HepG2 (cell line): ENCODE results near the gene OSBPL10. TPM values are rescaled to one million over a fixed set of nuclear protein-coding genes. Genes with fewer than 3 reads are reported as not detected.

Experiments
- HIVEP1 ChIP-seq: sonication (generic); formaldehyde crosslinking; IDR thresholded peaks from 2 replicates; pipeline ENCODE4 v1.4.0; 2020; ENCODE audit warnings: mild to moderate bottlenecking, missing genetic modification reagents
- NFE2L1 ChIP-seq: sonication (generic); formaldehyde crosslinking; IDR thresholded peaks from 2 replicates; pipeline ENCODE4 v1.4.0; 2020; ENCODE audit warnings: missing genetic modification reagents, mild to moderate bottlenecking, borderline replicate concordance
- RBM22 ChIP-seq: fragments of 200-400 bp; formaldehyde crosslinking; optimal IDR thresholded peaks from 2 replicates; pipeline ENCODE3; 2017; ENCODE audit warnings: mild to moderate bottlenecking, low read length, moderate library complexity
- SCMH1 ChIP-seq: sonication (generic); formaldehyde crosslinking; IDR thresholded peaks from 2 replicates; pipeline ENCODE4 v1.9.0; 2021; ENCODE audit warnings: missing genetic modification reagents, mild to moderate bottlenecking, borderline replicate concordance
- WIZ ChIP-seq: sonication (generic); formaldehyde crosslinking; IDR thresholded peaks from 2 replicates; pipeline ENCODE4 v1.5.1; 2020; ENCODE audit warnings: mild to moderate bottlenecking, missing genetic modification reagents
- ZNF558 ChIP-seq: sonication (generic); formaldehyde crosslinking; IDR thresholded peaks from 2 replicates; pipeline ENCODE4 v1.9.0; 2022; ENCODE audit warnings: mild to moderate bottlenecking, missing genetic modification reagents, borderline replicate concordance
- polyA plus RNA-seq, 8 experiments: library from polyadenylated mRNA; depleted of rRNA in 3 of 8; stranded (reverse) in 7 of 8; unstranded in 1 of 8; fragments of >200 nt; fragmentation: Illumina TruSeq in 4 of 8; extraction: Trizol in 4 of 8; gene quantifications; 2 replicates each; pipeline versions ENCODE4 v1.2.1 to v1.2.3, GENCODE V29; 2011 to 2016; ENCODE audit warnings: low read depth in 4 of 8, missing spikeins in 1 of 8, mixed read lengths in 1 of 8; ENCODE audit not compliant: insufficient read depth in 1 of 8
- total RNA-seq, 5 experiments: library from RNA; depleted of rRNA; stranded (reverse); fragments of >200 nt; fragmentation: Illumina TruSeq; extraction: Trizol; gene quantifications; 2 replicates each; pipeline ENCODE4 v1.2.3, GENCODE V29; 2016; ENCODE audit warnings: low read depth in 1 of 5
- TF ChIP-seq, protein P1 (sequence below): sonication (generic); formaldehyde crosslinking; IDR thresholded peaks from 2 replicates; pipeline ENCODE4 v1.5.1; 2020; ENCODE audit warnings: mild to moderate bottlenecking, missing genetic modification reagents, moderate library complexity
- TF ChIP-seq, protein P2 (sequence below), 2 experiments: sonication (generic) in 1 of 2; formaldehyde crosslinking in 1 of 2; IDR thresholded peaks; 2 replicates each; pipeline versions ENCODE4 v1.4.0 to v1.6.1; 2016 to 2020; ENCODE audit warnings: borderline replicate concordance in 1 of 2, low read depth in 1 of 2, mild to moderate bottlenecking in 1 of 2, missing genetic modification reagents in 1 of 2
- TF ChIP-seq, protein P3 (sequence below): sonication (generic); formaldehyde crosslinking; IDR thresholded peaks from 2 replicates; pipeline ENCODE4 v1.8.0; 2022; ENCODE audit warnings: mild to moderate bottlenecking, missing genetic modification reagents; ENCODE audit not compliant: insufficient replicate concordance
- TF ChIP-seq, protein P4 (sequence below): fragments of 450-650 bp; IDR thresholded peaks from 2 replicates; pipeline ENCODE4 v1.6.1; 2017
- TF ChIP-seq, protein P5 (sequence below): sonication (generic); formaldehyde crosslinking; IDR thresholded peaks from 2 replicates; pipeline ENCODE4 v1.8.0; 2022; ENCODE audit warnings: mild to moderate bottlenecking, missing genetic modification reagents, moderate library complexity

The OSBPL10 gene
- total and polyA plus RNA-seq, 2 of the 13 experiments (the other 11 are each of a cell fraction or from before 2014, with no cell fraction given): 10.3 to 28.6 TPM

DNA sequence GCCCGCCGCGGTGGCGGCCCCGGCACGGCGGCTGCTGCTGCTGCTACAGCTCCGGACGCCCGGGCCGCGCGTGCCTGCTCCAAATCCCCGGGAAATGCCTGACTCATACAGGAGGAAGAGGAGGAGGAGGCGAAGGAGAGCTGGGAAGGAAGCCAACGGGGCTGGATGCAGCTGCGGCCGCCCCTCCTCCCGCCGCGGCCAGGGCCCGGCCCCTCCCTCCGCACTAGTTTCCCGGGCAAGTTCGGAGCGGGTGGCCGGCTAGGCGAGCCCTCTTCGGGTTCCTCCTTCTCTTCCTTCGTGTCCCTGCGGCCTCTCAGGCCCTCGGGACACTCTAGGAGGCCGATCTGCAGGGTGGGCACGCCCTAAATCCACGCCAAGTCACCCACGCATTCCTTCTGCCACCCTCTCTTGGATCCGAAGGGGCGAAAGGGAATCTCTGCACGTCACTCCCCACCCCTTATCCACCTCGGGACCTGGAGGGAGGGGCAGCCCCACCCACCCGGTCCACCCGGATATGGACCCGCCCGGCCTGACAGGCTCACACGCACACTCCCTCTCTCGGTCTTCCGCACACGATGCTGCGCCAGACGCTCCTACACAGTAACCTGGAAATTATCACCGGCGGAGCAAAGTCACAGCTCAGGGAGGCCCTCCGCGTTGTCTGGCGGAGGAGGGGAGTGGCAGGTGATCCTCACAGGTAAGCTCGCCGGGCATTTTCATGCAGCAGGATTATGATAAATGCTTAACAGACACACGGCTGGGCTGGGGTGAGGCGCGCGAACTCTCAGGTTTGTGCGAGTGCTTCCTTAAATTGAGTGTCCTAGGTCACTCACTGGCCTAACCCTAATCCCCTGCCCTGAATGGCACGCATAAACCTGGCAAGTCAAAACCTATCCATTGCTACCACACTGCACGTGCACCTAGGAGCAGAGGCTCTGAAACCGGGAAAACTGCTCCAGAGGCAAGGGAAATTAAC, at the start of gene OSBPL10, which contains the start of gene ZNF860 (continued):
- TF ChIP-seq, protein P1, sequence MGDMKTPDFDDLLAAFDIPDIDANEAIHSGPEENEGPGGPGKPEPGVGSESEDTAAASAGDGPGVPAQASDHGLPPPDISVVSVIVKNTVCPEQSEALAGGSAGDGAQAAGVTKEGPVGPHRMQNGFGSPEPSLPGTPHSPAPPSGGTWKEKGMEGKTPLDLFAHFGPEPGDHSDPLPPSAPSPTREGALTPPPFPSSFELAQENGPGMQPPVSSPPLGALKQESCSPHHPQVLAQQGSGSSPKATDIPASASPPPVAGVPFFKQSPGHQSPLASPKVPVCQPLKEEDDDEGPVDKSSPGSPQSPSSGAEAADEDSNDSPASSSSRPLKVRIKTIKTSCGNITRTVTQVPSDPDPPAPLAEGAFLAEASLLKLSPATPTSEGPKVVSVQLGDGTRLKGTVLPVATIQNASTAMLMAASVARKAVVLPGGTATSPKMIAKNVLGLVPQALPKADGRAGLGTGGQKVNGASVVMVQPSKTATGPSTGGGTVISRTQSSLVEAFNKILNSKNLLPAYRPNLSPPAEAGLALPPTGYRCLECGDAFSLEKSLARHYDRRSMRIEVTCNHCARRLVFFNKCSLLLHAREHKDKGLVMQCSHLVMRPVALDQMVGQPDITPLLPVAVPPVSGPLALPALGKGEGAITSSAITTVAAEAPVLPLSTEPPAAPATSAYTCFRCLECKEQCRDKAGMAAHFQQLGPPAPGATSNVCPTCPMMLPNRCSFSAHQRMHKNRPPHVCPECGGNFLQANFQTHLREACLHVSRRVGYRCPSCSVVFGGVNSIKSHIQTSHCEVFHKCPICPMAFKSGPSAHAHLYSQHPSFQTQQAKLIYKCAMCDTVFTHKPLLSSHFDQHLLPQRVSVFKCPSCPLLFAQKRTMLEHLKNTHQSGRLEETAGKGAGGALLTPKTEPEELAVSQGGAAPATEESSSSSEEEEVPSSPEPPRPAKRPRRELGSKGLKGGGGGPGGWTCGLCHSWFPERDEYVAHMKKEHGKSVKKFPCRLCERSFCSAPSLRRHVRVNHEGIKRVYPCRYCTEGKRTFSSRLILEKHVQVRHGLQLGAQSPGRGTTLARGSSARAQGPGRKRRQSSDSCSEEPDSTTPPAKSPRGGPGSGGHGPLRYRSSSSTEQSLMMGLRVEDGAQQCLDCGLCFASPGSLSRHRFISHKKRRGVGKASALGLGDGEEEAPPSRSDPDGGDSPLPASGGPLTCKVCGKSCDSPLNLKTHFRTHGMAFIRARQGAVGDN (CRISPR knock-in tag): peak; percentile 77
- no peak for TF ChIP-seq WIZ (CRISPR knock-in tag)
- TF ChIP-seq NFE2L1 (CRISPR knock-in tag): no peak
- TF ChIP-seq RBM22: no peak
- TF ChIP-seq, protein P2, sequence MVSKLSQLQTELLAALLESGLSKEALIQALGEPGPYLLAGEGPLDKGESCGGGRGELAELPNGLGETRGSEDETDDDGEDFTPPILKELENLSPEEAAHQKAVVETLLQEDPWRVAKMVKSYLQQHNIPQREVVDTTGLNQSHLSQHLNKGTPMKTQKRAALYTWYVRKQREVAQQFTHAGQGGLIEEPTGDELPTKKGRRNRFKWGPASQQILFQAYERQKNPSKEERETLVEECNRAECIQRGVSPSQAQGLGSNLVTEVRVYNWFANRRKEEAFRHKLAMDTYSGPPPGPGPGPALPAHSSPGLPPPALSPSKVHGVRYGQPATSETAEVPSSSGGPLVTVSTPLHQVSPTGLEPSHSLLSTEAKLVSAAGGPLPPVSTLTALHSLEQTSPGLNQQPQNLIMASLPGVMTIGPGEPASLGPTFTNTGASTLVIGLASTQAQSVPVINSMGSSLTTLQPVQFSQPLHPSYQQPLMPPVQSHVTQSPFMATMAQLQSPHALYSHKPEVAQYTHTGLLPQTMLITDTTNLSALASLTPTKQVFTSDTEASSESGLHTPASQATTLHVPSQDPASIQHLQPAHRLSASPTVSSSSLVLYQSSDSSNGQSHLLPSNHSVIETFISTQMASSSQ (IDR thresholded peaks at IDR 0.05; ENCODE audit: low read depth): no peak
- TF ChIP-seq, protein P2 (CRISPR knock-in tag; IDR thresholded peaks at IDR 0.05; ENCODE audit: borderline replicate concordance): 0 out of 2 replicates have a peak, but pooled peaks have one; percentile 18
- TF ChIP-seq, protein P3, sequence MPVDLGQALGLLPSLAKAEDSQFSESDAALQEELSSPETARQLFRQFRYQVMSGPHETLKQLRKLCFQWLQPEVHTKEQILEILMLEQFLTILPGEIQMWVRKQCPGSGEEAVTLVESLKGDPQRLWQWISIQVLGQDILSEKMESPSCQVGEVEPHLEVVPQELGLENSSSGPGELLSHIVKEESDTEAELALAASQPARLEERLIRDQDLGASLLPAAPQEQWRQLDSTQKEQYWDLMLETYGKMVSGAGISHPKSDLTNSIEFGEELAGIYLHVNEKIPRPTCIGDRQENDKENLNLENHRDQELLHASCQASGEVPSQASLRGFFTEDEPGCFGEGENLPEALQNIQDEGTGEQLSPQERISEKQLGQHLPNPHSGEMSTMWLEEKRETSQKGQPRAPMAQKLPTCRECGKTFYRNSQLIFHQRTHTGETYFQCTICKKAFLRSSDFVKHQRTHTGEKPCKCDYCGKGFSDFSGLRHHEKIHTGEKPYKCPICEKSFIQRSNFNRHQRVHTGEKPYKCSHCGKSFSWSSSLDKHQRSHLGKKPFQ (CRISPR knock-in tag): no peak
- no peak; the same call in 1 of the 2 replicates for TF ChIP-seq ZNF558 (CRISPR knock-in tag)
- TF ChIP-seq HIVEP1 (CRISPR knock-in tag): peak; percentile 23; the same call in 1 of the 2 replicates
- TF ChIP-seq, protein P4, sequence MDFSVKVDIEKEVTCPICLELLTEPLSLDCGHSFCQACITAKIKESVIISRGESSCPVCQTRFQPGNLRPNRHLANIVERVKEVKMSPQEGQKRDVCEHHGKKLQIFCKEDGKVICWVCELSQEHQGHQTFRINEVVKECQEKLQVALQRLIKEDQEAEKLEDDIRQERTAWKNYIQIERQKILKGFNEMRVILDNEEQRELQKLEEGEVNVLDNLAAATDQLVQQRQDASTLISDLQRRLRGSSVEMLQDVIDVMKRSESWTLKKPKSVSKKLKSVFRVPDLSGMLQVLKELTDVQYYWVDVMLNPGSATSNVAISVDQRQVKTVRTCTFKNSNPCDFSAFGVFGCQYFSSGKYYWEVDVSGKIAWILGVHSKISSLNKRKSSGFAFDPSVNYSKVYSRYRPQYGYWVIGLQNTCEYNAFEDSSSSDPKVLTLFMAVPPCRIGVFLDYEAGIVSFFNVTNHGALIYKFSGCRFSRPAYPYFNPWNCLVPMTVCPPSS: no peak
- TF ChIP-seq SCMH1: no peak
- TF ChIP-seq, protein P5, sequence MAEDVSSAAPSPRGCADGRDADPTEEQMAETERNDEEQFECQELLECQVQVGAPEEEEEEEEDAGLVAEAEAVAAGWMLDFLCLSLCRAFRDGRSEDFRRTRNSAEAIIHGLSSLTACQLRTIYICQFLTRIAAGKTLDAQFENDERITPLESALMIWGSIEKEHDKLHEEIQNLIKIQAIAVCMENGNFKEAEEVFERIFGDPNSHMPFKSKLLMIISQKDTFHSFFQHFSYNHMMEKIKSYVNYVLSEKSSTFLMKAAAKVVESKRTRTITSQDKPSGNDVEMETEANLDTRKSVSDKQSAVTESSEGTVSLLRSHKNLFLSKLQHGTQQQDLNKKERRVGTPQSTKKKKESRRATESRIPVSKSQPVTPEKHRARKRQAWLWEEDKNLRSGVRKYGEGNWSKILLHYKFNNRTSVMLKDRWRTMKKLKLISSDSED (CRISPR knock-in tag): no peak
